Coronary artery (tissue), 2 donors: ENCODE results near the gene SLC2A4RG.

Source experiments
- DNase-seq: peaks from one replicate; pipeline ENCODE4 v3.0.0-alpha.2; 2017; ENCODE audit warnings: low spot score
- H3K27ac ChIP-seq, 2 donors: fragments of 200-600 bp; sonication (generic); one replicate each; pipeline ENCODE4 v1.5.1; 2016 to 2019
- H3K4me3 ChIP-seq: fragments of 200-600 bp; sonication (generic); 2 replicates; pipeline ENCODE4 v1.5.1; 2016; ENCODE audit warnings: mild to moderate bottlenecking, moderate library complexity
- CTCF ChIP-seq: fragments of 200-600 bp; sonication (generic); IDR thresholded peaks from one replicate; pipeline ENCODE4 v1.5.1; 2019; ENCODE audit warnings: antibody characterized with exemption

The SLC2A4RG gene

DNA sequence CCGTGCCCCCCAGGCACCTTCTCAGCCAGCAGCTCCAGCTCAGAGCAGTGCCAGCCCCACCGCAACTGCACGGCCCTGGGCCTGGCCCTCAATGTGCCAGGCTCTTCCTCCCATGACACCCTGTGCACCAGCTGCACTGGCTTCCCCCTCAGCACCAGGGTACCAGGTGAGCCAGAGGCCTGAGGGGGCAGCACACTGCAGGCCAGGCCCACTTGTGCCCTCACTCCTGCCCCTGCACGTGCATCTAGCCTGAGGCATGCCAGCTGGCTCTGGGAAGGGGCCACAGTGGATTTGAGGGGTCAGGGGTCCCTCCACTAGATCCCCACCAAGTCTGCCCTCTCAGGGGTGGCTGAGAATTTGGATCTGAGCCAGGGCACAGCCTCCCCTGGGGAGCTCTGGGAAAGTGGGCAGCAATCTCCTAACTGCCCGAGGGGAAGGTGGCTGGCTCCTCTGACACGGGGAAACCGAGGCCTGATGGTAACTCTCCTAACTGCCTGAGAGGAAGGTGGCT, 42.2 kb upstream of the SLC2A4RG start:
- H3K4me3 ChIP-seq = peak overlapping the region; percentile 47
- no peak for TF ChIP-seq CTCF
- H3K27ac ChIP-seq = no peak overlapping the region
- DNase-seq = no peak

- no peak for TF ChIP-seq CTCF
- DNase-seq = no peak
- no peak overlapping the region for H3K4me3 ChIP-seq
- H3K27ac ChIP-seq = no peak overlapping the region
These were observed 41.6 kb upstream of the SLC2A4RG start for GRCh38 chr20:63697868-63698545.

GRCh38 chr20:63698739-63699465, 40.7 kb upstream of the SLC2A4RG start:
- no peak for TF ChIP-seq CTCF
- peak; percentile 81 for DNase-seq

GRCh38 chr20:63699466-63700198, 39.9 kb upstream of the SLC2A4RG start:
- peak; percentile 73 for DNase-seq
- peak overlapping the region; percentile 31 for H3K4me3 ChIP-seq

More at GRCh38 chr20:63698739-63699465, 40.7 kb upstream of the SLC2A4RG start:
- peak overlapping the region; percentile 31 for H3K4me3 ChIP-seq
- H3K27ac ChIP-seq = peak overlapping the region; percentile 18 to 83

DNA sequence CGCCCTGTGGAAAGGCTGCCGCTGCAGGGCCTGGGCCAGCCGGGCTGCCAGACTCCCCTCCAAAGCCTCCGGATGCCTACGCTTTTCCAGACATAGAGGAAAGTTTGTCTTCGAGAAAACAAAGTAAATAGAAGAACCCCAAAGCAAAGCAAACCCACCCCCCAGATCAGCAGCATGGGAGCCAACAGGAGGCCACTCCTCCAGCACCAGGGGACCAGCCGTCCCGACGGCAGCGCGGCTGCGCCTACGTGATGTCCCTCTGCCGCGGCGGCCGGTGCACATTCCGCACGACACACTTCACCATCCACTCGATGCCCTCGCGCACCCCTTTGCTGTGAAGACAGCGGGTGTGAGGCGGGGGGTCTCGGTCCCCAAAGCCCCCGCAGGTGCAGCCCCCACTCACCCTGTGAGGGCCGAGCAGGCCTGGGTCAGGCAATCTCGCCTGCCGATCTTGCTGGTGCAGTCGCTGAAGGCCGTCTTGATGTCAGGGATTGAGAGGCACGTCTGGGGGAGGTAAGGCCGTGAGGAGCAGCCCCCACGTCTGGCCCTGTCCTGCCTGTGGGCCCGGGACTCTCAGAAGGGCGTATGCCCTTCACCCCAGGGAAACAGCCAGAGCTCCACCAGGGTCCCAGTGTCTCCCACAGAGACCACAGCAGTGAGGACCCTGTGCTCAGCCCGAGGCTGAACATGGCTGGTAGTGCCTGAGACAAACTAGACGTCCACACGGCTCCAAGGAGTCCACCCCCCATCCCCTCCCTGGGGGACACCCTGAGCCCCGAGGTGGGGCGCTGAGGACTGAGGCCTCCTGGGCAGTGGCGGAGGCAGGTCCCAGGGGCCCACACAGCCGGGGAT, 39.2 kb upstream of the SLC2A4RG start:
- TF ChIP-seq CTCF = no peak
- Histone ChIP-seq H3K4me3 (no peak overlapping the region), H3K27ac (peak overlapping the region in 1 of 2 donors; percentile 83)
- peak; percentile 73 for DNase-seq

More at GRCh38 chr20:63699466-63700198, 39.9 kb upstream of the SLC2A4RG start:
- TF ChIP-seq CTCF = no peak
- H3K27ac ChIP-seq = peak overlapping the region; percentile 18 to 83

DNA sequence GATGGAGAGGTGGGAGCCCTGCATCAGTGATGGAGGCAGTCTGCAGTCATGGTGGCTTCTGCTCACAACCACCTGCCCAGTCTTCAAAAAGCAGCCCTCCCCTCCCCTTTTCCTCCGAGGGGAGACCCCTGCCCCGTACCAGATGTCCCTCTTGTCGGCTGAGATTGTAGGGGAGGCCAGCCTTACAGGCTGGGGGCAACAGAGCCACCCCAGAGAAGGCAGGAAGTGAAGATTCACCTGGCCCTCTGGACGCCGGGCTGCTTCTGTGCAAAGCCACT, 38.6 kb upstream of the SLC2A4RG start:
- H3K27ac ChIP-seq = no peak overlapping the region
- DNase-seq = no peak
- no peak for TF ChIP-seq CTCF
- no peak overlapping the region for H3K4me3 ChIP-seq
